Natural killer cell (primary cell): ENCODE data around the gene LRCH1. TPM values are rescaled to one million over a fixed set of nuclear protein-coding genes. Genes with fewer than 3 reads are reported as not detected.

Experiments used
- ATAC-seq, 3 donors: fragments of 150-1000 bp in 2 of 3; fragments of 200-7000 bp in 1 of 3; cut with Tn5 transposase; 1 replicate in 1 of 3; 2 replicates in 2 of 3; pipeline ENCODE4 v1.10.0; 2021; ENCODE audit warnings: mild to moderate bottlenecking in 2 of 3, moderate library complexity in 2 of 3
- DNase-seq, 2 donors: peaks; one replicate each; pipeline versions ENCODE4 v3.0.0 to v3.0.0-alpha.2; 2013 to 2021; ENCODE audit warnings: mixed read lengths in 1 of 2
- H3K27ac ChIP-seq: one replicate; pipeline ENCODE4 v1.5.1; 2013; ENCODE audit warnings: mild to moderate bottlenecking, low read length
- H3K27me3 ChIP-seq: one replicate; pipeline ENCODE4 v1.6.1; 2013; ENCODE audit warnings: low read length; ENCODE audit not compliant: control insufficient read depth, insufficient read depth
- H3K36me3 ChIP-seq: one replicate; pipeline ENCODE4 v1.6.1; 2013; ENCODE audit warnings: low read length; ENCODE audit not compliant: control insufficient read depth, insufficient read depth
- H3K4me1 ChIP-seq: one replicate; pipeline ENCODE4 v1.6.1; 2013; ENCODE audit warnings: low read length; ENCODE audit not compliant: control insufficient read depth, insufficient read depth
- H3K4me3 ChIP-seq: one replicate; pipeline ENCODE4 v1.5.1; 2013; ENCODE audit warnings: low read length
- H3K9me3 ChIP-seq: one replicate; pipeline ENCODE4 v1.6.1; 2013; ENCODE audit warnings: low read length; ENCODE audit not compliant: control insufficient read depth, insufficient read depth
- H3K27ac Mint-ChIP-seq, 2 donors: one replicate each; pipeline ENCODE4 v1.8.0; 2022; ENCODE audit warnings: mild to moderate bottlenecking in 2 of 2, mixed read lengths in 2 of 2, moderate library complexity in 1 of 2
- H3K27me3 Mint-ChIP-seq, 2 donors: one replicate each; pipeline ENCODE4 v1.8.0; 2022; ENCODE audit warnings: low read depth in 2 of 2, mixed read lengths in 2 of 2
- H3K36me3 Mint-ChIP-seq: one replicate; pipeline ENCODE4 v1.8.0; 2022; ENCODE audit warnings: mixed read lengths
- H3K4me1 Mint-ChIP-seq, 2 donors: one replicate each; pipeline ENCODE4 v1.8.0; 2022; ENCODE audit warnings: mixed read lengths in 2 of 2
- H3K4me3 Mint-ChIP-seq: one replicate; pipeline ENCODE4 v1.8.0; 2022; ENCODE audit warnings: mild to moderate bottlenecking, moderate library complexity, mixed read lengths
- H3K9me3 Mint-ChIP-seq, 2 donors: one replicate each; pipeline ENCODE4 v1.8.0; 2022; ENCODE audit warnings: mixed read lengths in 2 of 2
- WGBS: methylation state at CpG from one replicate; pipeline ENCODE4 v1.1.7; 2013; ENCODE audit warnings: missing lambda C conversion rate; ENCODE audit not compliant: insufficient coverage; 5-methylcytosine and 5-hydroxymethylcytosine counted together
- intact Hi-C: fragments of 100-400 bp; cut with micrococcal nuclease; formaldehyde crosslinking; loops from one replicate; pipeline ENCODE4 v1.14.2; 2022
- total RNA-seq, 4 donors: library from RNA; stranded (reverse); fragments of 120-200 nt in 1 of 4; gene quantifications; one replicate each; pipeline versions ENCODE4 v1.2.3 to v1.2.4, GENCODE V29; 2013 to 2022
- TF ChIP-seq, protein P1 (sequence below): fragments of 200-600 bp; IDR thresholded peaks from one replicate; pipeline ENCODE4 v1.8.0; 2022; ENCODE audit warnings: antibody characterized with exemption

LRCH1 gene
- total RNA-seq, 3 donors from 2014 or later (not counting 1 experiment from before 2014, with no cell fraction given) = 23.7 to 32.2 (median 29.6) TPM

DNA sequence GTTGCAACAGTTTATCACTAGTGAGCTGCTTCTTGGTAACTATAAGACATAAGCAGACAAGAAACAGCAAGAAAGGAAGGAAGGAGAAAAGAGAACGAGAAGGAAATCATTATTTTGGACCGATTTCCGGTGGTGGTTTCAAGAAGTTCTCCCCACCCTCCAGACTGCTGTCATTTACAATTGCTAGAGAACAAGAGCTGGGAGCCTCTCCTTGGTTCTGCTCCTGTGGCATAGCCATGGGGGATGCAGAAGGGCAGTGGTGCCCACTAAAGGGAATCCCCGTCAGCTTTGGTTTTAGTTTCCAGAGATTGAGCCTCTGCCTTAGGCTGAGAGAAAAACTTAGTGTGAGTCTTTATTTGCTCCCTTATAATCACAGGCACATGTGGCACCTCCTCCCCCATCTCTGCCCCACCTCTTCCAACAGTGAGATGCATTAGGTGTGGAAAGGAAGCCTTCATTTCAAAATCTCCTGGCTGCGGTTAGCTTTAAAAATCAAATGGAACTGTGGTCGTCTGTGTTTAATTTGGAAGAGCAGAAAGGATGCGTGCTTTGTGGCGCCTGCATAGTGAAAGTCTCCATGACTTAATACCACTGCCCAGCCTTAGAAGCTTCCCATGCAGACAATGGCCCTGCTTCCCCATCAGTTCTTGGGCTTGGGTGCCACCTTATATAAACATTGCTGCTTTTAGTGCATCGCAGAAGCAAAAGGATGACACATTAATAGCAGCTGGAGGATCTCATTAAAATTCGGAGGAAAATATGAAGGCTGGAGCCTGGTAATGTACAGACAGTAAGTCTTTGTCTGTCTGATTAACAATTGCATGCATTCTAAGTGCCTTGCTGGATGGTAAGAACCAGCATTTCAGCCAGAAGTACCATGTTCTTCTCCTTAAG is 25.0 kb downstream of the LRCH1 start:
- no peaks in the 10 kb centered on the region for H3K27me3 ChIP-seq
- peaks cover 46 to 51% of the 10 kb centered on the region in 2 donors for H3K4me1 Mint-ChIP-seq
- peak in 2 of 3 donors; percentile 17 to 26 for ATAC-seq
- intact Hi-C loops = no loop called here
- H3K36me3 ChIP-seq = no peaks in the 10 kb centered on the region
- H3K27ac ChIP-seq = no peak overlapping the region
- WGBS = 54% methylated on average over 9 of the region's 10 CpGs
- H3K4me3 Mint-ChIP-seq = peak overlapping the region; percentile 18
- H3K27me3 Mint-ChIP-seq = no peaks in the 10 kb centered on the region
- no peaks in the 10 kb centered on the region for H3K9me3 ChIP-seq
- H3K36me3 Mint-ChIP-seq = no peaks in the 10 kb centered on the region
- peak overlapping the region in 1 of 2 donors; percentile 1 for H3K27ac Mint-ChIP-seq
- H3K4me1 ChIP-seq = peaks cover 14% of the 10 kb centered on the region
- DNase-seq = no peak
- H3K9me3 Mint-ChIP-seq = no peaks in the 10 kb centered on the region
- no peak overlapping the region for H3K4me3 ChIP-seq
- TF ChIP-seq, protein P1, sequence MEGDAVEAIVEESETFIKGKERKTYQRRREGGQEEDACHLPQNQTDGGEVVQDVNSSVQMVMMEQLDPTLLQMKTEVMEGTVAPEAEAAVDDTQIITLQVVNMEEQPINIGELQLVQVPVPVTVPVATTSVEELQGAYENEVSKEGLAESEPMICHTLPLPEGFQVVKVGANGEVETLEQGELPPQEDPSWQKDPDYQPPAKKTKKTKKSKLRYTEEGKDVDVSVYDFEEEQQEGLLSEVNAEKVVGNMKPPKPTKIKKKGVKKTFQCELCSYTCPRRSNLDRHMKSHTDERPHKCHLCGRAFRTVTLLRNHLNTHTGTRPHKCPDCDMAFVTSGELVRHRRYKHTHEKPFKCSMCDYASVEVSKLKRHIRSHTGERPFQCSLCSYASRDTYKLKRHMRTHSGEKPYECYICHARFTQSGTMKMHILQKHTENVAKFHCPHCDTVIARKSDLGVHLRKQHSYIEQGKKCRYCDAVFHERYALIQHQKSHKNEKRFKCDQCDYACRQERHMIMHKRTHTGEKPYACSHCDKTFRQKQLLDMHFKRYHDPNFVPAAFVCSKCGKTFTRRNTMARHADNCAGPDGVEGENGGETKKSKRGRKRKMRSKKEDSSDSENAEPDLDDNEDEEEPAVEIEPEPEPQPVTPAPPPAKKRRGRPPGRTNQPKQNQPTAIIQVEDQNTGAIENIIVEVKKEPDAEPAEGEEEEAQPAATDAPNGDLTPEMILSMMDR = no peak

DNA sequence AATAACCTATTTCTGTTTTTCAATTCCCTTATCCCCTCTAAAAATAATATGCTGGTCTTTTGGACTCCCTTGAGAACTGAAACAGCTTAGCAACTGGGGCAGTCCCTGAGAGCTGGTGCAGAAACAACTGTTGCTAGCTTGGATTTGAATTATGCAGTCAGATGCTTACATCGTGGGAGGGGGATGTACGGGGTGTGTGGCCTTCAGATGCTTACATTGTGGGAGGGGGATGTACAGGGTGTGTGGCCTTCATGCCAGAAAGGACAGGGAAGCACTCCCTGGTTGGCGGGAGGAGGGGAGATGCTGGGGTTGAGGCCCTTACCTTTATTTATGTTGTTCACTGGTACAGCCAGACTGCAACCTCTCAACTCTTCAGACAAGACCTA is 25.6 kb downstream of the LRCH1 start:
- H3K27ac Mint-ChIP-seq = no peak overlapping the region
- H3K36me3 ChIP-seq = no peaks in the 10 kb centered on the region
- H3K27ac ChIP-seq = no peak overlapping the region
- H3K9me3 ChIP-seq = no peaks in the 10 kb centered on the region
- no peak overlapping the region for H3K4me3 Mint-ChIP-seq
- ATAC-seq (no peak), DNase-seq (no peak)
- 66% methylated on average over 3 of the region's 3 CpGs for WGBS
- TF ChIP-seq, protein P1 = no peak
- no peaks in the 10 kb centered on the region for H3K36me3 Mint-ChIP-seq
- no peak overlapping the region for H3K4me3 ChIP-seq
- no peaks in the 10 kb centered on the region for H3K27me3 Mint-ChIP-seq
- intact Hi-C loops = no loop called here
- no peaks in the 10 kb centered on the region for H3K9me3 Mint-ChIP-seq
- peaks cover 41 to 44% of the 10 kb centered on the region in 2 donors for H3K4me1 Mint-ChIP-seq
- peaks cover 14% of the 10 kb centered on the region for H3K4me1 ChIP-seq
- H3K27me3 ChIP-seq = no peaks in the 10 kb centered on the region

DNA sequence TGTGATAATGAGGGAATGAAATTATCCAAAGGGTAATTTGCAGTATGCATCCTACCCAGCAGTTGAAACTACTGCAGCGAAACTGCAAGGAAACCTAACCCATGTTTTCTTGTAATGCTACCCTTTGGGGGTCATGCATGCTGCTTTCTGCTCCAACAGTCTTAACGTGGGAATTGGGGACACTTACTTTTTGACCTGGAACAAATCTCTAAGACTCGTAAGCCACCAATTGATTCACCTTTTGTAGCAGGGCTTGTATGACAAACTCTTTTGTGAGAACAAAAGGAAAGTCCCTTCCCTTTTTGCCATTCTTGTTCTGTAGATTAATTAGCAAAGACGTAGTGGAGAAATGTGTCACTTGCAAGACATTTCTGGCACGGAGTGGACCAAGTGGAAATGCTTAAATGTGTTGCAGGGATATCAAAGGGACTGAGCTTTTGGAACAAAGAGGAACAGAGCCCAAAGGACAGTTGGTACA is 27.4 kb downstream of the LRCH1 start:
- H3K27ac ChIP-seq = no peak overlapping the region
- ATAC-seq = no peak
- Mint-ChIP-seq H3K4me1 (peaks cover 43 to 55% of the 10 kb centered on the region in 2 donors), H3K27ac (peak overlapping the region in 1 of 2 donors; percentile 4), H3K9me3 (no peaks in the 10 kb centered on the region), H3K36me3 (no peaks in the 10 kb centered on the region), H3K27me3 (no peaks in the 10 kb centered on the region), H3K4me3 (no peak overlapping the region)
- DNase-seq = no peak
- no peaks in the 10 kb centered on the region for H3K36me3 ChIP-seq
- H3K4me1 ChIP-seq = peaks cover 14% of the 10 kb centered on the region
- no peaks in the 10 kb centered on the region for H3K27me3 ChIP-seq
- intact Hi-C loops = no loop called here
- WGBS = 74% methylated on average over 5 of the region's 5 CpGs
- H3K9me3 ChIP-seq = no peaks in the 10 kb centered on the region
- no peak overlapping the region for H3K4me3 ChIP-seq
- TF ChIP-seq, protein P1 = no peak
